ENCODE measurements around the gene DDOST.

DDOST gene

DNA sequence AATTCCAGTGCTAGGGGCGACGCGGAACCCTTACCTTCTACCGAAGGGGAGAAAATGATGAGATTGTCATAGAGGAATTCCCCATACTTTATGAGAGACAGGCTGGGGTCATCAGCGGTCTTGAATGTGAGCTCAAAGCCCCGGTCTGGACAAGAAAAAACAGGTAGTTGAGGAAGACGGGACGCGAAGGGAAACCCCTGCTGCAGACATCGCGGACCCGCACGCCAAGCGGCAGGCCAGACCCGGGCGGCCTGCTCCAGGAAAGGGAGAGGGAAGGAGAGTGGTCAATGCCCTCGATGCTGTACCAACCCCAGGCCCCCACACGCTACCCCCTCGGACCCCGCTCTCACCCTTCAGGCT is 342 bp downstream of the DDOST start:
- DNase-seq (ENCODE audit: low spot score), result no peak

DNA sequence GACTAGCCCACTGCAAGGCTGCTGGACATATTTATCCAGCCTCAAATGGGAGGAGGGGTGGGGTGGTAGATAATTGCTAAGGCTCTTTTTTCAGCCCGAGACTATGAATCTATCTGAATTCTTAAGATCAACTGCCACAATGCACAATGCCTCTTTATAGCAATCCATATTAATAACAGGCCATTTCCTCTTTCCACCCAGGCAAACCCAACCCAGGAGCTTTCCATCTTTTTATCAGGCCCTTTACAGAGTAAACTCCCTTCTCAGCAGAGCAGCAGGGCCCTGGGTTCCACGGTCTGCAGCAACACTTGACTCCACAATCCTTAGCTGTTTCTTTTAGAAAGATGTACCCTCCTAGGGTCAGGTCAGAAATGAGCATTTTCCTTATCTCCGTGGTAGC is 806 bp downstream of the DDOST start:
- DNase-seq (ENCODE audit: low spot score), result no peak

DNA sequence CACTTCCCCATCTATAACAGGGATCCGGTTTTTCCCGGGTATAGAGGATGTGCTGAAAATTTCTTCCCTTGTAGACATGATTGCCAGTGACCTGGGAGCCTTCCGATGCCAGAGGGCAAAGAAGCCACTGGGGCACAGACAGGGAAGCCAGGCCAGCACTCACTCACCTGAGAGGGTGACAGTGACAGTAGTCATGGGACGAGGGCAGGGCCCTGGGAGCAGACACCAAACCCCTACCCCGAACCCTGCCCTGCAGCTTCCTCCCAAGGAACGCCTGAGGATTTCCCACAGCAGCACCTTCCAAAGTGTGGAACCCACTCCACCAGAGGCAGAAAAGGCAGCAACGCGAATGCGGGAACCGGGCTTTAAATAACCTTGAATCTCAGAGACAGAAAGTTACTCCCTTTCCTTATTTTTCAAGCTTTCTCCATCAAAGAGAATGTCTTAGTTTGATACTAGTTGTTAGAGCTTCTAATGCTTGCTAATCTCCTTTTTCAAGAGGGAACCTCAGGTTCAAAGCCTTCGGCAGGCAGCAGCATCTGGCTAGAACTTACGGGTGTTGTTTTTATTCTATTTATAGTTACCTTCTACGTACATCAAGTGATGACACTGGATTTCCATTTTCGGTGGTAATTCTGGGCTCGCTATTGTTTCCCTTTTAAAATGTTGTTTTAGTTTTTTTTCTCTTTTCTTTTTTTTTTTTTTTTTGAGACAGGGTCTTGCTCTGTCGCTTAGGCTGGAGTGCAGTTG is 2.8 kb downstream of the DDOST start:
- no peak for DNase-seq (ENCODE audit: low spot score)

DNA sequence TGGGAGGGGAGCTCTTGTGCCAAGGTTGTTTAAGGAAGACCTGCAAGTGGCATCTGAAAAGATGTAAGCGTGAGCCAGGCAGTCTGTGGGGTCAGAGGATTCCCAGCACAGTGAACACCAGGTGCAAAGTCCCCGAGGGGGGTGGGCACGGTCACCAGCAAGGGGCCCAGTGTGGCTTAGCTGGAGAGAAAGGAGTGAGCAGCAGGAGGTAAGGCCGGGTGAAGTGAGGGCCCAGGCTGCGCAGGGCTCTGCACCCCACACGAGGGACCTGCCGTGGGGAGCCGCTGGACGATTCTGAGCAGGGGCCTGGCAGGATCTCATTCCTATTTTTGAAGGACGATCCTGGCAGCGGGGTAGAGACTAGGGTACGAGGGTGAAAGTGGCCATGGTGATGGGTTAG is 4.1 kb downstream of the DDOST start:
- no peak for DNase-seq (ENCODE audit: low spot score)

DNA sequence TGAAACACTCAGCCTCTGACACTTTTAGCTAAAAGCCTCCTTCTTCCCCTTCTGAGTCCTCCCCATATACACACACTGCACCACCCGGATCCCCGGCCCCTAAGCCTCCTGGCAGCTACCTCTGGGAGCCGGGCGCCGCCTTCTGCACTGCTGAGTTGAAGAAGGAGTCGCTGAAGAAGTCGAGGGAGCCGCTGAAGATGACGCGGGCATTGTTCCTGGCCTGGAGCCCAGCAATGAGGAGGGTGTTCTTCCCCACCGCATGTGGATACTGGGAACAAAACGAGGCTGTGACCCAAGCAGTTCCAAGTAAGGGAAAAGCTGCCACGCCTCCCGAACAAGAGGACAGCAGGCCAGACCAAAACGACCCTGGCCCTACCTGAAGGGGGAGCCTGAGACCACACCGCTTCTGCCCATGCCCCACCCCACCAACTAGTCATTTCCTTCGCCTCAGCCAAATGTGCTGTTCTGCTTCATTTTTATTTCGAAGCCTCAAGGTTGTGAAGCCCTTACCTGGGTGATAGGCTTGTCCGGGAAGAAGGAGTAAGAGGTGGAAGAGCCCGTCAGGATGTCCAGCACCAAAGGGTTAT is 7.0 kb downstream of the DDOST start:
- no peak for DNase-seq (ENCODE audit: low spot score)

DNA sequence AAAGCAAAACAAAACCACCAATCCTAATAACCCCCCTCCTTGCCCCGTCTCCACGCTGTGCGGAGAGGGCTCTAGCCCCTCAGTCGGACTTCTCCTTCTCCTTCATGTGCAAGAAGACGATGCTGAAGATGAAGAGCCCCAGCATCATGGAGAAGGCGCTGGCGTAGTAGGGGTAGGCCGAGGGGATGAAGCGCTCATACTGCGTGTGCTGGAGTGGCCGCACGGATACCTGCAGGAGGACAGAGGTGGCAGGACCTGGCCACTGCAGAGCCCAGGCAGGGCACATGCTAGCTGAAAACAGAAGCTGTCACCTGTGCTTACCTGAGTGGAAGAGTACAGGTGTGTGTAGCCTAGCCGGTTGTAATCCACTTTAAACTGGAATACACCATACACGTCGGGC is 8.9 kb downstream of the DDOST start:
- DNase-seq (ENCODE audit: low spot score), result no peak

DNA sequence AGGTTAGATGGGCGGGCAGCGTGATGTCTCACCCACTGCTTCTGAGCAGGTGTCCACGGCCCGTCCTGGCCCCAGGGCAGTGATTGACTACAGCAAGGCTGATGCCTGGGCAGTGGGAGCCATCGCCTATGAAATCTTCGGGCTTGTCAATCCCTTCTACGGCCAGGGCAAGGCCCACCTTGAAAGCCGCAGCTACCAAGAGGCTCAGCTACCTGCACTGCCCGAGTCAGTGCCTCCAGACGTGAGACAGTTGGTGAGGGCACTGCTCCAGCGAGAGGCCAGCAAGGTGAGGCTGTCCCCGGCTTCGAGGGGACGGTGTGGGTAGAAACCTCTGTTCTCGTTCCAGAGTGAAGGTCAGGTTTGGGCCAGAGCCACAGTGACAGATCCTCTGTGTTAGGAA is 12.2 kb downstream of the DDOST start:
- DNase-seq (ENCODE audit: low spot score), result no peak

DNA sequence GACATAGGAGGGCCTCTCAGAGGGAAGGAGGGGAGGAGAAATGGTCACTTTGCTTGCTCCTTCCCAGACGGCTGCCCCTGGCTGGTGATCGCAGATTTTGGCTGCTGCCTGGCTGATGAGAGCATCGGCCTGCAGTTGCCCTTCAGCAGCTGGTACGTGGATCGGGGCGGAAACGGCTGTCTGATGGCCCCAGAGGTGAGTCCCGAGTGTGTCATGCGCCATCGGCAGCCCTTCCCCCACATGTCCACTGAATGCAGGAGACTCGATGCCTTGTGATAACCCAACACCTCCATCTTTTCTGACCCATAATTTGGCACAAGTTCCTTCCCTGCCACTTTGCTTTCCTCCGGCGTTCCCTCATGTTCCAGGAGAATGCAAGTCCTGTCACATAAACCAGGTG is 12.7 kb downstream of the DDOST start:
- DNase-seq (ENCODE audit: low spot score), result no peak

DNA sequence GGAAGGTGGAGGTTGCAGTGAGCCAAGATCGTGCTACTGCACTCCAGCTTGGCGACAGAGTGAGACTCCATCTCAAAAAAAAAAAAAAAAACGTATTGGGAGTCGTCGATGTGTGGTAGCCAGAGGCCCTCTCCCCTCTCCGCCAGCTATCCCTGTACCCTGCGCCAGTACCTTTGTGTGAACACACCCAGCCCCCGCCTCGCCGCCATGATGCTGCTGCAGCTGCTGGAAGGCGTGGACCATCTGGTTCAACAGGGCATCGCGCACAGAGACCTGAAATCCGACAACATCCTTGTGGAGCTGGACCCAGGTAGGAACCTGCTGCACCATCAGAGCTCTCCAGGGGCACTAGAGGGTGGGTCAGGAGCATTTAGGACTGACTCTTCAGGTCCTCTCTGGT is 15.8 kb downstream of the DDOST start:
- no peak for DNase-seq (ENCODE audit: low spot score)

DNA sequence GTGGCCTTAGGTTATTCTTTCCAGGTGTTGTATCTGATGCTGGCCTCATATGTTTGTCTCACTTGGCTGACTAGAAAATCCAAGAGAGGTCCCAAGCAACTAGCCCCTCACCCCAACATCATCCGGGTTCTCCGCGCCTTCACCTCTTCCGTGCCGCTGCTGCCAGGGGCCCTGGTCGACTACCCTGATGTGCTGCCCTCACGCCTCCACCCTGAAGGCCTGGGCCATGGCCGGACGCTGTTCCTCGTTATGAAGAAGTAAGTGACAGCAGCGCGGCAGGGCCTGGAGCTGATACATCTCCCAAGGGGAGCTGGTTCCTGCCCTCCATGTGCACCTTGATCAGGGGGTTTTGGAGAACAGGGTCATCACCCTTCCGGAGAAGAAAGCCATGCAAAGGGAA is 16.8 kb downstream of the DDOST start:
- DNase-seq (ENCODE audit: low spot score), result no peak

DNA sequence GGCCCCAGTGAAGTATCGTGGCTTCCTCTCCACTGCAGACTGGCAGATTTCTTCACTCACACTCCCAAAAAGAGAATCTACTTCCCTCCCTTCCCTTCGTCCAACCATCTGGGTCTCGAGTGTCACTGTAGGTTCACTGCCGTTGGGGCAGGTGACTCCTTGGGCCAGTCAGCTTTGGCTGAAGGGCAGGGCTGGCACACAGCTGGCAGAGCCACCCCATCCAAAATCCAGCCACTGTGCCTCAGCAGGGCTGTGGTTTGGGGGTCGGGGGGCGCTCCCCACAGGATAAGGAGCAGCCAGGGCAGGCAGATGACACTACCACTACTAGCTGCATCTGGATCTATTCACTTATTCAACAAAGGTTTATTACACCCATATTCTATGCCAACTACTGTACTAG is 18.1 kb downstream of the DDOST start:
- no peak for DNase-seq (ENCODE audit: low spot score)

DNA sequence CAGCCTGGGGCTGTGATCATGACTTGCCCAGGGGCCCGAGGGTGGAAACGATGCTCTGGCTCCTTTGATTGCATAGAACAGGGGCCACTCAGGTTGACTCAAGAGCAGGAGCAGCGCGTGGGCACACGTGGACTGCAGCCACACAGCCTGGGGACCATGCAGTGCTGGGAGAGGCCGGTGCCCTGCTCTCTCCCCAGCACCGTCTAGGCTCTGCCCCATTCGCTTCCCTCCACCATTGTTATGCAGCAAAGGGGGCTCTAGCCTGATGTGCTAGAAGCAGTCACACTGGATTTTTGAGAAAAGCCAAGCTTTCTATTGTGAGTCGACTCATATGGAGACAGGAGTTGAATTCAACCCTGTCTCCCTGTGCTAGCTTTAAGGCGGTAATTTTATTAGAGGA is 19.2 kb downstream of the DDOST start:
- DNase-seq (ENCODE audit: low spot score), result no peak

DNA sequence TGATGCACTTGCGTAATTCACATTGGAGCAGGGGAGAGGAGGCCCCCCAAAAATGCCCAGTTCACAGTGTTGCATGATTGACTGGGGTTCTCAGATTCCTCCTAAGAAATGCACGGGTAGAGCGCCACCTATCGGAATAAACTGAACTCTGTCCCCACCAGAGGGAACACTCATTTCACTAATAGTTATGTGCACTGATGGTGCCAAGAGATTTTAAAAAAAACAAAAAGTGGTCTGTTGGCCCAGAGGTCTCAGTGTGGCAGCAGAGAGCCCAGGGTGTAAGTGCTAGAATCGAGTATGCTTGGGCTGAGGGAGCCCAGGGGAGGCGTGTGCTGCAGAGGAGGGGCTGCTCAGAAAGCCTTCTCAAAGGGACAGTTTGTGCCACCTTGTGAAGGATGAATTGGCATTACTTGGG is 21.0 kb downstream of the DDOST start:
- DNase-seq (ENCODE audit: low spot score), result peak; percentile 33

DNA sequence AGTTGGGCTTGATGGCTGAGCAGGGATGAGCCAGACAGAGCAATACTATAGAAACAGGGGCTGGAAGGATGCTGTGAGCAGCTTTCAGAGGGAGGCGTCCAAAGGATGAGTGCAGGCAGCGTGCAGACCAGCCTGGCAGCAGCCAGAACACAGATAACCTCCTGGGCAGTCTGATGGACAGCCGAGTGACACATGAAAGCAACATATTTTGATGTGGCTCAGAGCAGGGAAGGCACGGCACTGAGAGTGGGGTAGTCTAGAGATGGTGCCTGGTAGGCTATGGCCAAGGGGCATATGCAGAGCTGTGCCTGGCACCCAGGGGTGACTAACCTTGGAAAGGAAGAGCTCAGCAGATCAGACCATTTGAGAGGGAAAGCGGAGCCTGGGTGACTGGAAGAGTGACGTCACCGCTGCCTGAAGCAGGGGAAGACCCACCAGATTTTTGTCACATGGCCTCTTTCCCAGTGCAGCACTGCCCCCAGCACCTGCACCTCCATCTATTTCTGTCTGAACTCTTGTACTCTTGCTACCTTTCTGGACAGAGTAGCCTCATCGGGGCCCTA is 24.3 kb downstream of the DDOST start:
- DNase-seq (ENCODE audit: low spot score), result no peak

DNA sequence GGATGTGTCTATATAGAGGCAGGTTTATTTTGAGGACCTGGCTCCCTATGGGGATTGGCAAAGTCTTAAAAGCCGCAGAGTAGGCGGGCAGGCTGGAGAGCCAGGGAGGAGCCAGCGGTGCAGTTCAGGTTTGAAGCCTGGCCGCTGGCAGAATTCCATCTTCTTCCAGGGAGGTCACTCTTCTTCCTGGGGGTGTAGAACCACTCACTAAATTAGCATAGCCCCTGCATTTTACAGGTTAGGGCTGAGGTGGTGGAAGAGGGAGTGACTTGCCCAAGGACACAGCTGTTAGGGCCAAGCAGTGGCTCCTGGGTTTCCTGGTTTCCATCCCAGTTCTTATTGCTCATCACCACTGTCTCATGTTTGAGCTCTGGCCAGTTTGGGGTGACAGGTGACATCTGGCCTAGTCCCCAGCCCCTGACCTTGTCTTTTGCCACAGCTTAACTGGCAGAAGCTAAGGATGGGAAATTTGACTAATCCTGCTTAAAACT is 26.5 kb downstream of the DDOST start:
- DNase-seq (ENCODE audit: low spot score), result no peak

DNA sequence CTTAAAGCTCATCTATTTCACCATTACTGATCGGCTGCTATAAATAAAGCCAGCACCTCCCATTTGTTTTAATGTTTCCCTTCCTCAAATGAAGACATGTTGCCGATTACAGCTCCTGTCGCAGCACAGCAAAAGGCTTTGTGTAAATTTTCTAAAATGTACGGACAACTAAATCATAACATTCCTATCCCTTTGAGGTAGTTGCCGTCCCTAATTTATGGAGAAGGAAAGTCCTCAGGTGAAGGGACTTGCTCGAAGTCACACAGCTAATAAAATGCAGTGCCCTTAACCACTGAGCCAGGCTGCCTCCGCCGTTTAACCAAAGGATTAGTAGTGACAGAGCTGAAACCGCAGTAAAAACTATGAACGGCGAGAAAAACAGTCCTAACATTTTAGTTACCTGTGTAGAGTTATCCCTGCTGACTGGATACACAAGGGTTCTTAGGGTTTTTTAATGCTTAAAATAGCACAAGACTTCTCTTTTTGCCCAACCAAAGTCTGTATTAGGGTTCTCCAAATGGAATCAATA is 27.0 kb downstream of the DDOST start:
- DNase-seq (ENCODE audit: low spot score), result no peak

DNA sequence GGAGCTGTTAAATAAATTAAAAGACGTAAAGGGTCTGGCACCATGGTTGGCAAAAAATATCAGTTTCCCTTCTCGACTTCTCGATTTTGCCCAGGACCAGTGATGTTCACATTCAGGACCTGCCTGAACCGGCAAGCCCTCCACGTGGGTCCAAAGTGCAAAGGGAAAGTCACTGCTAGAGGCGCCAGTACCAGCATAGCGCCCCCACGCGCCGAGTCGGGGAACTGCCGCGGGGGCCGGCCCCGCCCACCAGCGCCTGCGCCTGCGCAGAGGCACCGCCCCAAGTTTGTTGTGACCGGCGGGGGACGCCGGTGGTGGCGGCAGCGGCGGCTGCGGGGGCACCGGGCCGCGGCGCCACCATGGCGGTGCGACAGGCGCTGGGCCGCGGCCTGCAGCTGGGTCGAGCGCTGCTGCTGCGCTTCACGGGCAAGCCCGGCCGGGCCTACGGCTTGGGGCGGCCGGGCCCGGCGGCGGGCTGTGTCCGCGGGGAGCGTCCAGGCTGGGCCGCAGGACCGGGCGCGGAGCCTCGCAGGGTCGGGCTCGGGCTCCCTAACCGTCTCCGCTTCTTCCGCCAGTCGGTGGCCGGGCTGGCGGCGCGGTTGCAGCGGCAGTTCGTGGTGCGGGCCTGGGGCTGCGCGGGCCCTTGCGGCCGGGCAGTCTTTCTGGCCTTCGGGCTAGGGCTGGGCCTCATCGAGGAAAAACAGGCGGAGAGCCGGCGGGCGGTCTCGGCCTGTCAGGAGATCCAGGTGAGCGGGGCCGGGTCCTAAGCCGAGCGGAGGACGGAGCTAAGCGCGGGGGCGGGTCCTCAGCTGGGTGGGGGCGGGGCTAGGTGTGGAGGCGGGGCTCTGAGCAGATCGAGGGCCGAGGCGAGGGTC is 27.7 kb downstream of the DDOST start, which contains the start of gene PINK1:
Gene PINK1, plus strand, starts transcription at position 269 of the 875 bp plus-strand sequence. Its CDS starts 91 bp downstream, at position 360.
- DNase-seq (ENCODE audit: low spot score), result peak; percentile 62

DNA sequence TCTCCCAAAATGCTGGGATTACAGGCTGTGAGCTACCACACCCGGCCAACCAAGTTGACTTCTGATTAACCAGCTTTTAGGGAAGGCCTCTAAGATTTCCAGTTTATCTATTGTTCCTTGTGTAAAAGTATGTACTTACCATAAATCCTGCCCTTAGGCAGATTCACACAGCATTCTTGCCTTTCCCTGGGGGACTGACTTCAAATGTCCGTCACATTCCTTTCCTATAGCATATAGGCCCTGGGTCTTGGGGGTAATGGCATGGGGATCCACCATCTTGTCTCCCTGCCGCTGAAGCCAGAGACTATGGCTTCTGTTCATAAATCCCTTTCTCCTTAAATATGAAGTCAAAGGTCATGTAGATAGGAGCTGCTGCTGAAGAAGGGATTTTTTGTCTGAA is 28.8 kb downstream of the DDOST start:
- no peak for DNase-seq (ENCODE audit: low spot score)

DNA sequence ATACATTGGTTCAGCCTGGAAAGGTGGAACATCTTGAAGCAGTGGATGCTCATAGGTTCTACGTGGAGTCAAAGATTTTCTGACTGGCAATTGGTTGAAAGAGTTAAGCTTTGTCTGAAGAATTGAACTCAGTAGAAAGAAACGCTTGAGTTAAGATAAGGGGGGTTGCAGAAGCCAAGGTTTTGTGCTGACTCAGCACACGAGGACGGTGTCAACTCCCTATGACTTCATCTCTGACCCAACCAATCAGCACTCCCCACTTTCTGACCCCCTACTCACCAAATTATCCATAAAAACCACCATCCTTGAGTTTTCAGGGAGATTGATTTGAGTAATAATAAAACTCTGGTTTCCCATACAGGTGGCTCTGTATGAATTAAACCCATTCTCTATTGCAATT is 30.4 kb downstream of the DDOST start:
- DNase-seq (ENCODE audit: low spot score), result no peak

DNA sequence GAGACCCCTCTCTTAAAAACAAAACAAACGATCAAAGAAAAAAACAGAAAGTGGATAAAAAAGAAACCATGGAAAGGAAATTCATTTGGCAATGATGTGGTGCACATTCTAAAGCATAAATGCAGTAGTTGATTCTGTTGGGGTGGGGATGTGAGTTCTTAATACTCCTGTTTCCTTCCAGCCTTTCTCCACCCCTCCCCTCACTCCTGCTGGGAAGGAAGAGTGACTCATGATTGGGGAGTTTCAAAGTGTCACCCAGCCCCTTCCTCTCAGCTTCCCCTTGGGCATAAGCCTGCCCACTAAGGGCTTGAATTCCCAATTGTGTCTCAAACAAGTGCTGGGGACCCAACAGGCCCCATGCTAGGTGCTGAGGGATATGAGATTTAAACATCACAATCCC is 34.6 kb downstream of the DDOST start:
- no peak for DNase-seq (ENCODE audit: low spot score)

DNA sequence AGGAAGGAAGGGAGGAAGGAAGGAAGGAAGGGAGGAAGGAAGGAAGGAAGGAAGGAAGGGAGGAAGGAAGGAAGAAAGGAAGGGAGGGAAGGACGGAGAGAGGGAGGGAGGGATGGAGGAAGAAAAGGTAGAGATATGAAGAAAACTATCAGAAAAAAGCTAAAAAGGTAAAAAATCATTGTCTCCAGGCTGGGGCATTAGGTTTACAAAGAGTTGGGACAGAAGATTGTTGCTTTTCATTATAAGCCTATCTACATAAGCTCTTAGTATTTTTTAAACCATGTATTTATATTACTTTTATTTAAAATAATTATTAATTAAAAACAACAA is 35.1 kb downstream of the DDOST start:
- DNase-seq (ENCODE audit: low spot score), result no peak

Data from SK-N-DZ (cell line).